Measurements from ENCODE around the gene TSHZ3.

Gene TSHZ3

GRCh38 chr19:31260171-31260933 lies 88.9 kb downstream of the TSHZ3 start:
- H3K4me3 ChIP-seq (ENCODE audit: low read length in 2 of 2): no peak overlapping the region
- H3K27ac ChIP-seq (ENCODE audit: low read length): no peak overlapping the region
- no peak overlapping the region for H3K9ac ChIP-seq (ENCODE audit: low read length in 2 of 2)
- no peaks in the 10 kb centered on the region for H3K9me3 ChIP-seq (ENCODE audit: control insufficient read depth in 2 of 2, low read length in 2 of 2)
- H3K27me3 ChIP-seq (ENCODE audit: control insufficient read depth in 1 of 2, insufficient read depth in 2 of 2, low read length in 2 of 2): no peaks in the 10 kb centered on the region
- peaks cover 18% of the 10 kb centered on the region for H3K4me1 ChIP-seq (ENCODE audit: control insufficient read depth, insufficient read depth, low read length)
- H3K36me3 ChIP-seq (ENCODE audit: control insufficient read depth in 2 of 2, insufficient read depth in 2 of 2, low read length in 2 of 2): no peaks in the 10 kb centered on the region

- Histone ChIP-seq H3K4me3 (ENCODE audit: low read length in 2 of 2) (no peak overlapping the region), H3K27me3 (ENCODE audit: control insufficient read depth in 1 of 2, insufficient read depth in 2 of 2, low read length in 2 of 2) (no peaks in the 10 kb centered on the region), H3K9ac (ENCODE audit: low read length in 2 of 2) (no peak overlapping the region), H3K27ac (ENCODE audit: low read length) (no peak overlapping the region), H3K36me3 (ENCODE audit: control insufficient read depth in 2 of 2, insufficient read depth in 2 of 2, low read length in 2 of 2) (no peaks in the 10 kb centered on the region), H3K4me1 (ENCODE audit: control insufficient read depth, insufficient read depth, low read length) (peaks cover 16% of the 10 kb centered on the region), H3K9me3 (ENCODE audit: control insufficient read depth in 2 of 2, low read length in 2 of 2) (no peaks in the 10 kb centered on the region)
Observed at GRCh38 chr19:31258211-31259052, 90.8 kb downstream of the TSHZ3 start.

GRCh38 chr19:31257426-31258130 lies 91.7 kb downstream of the TSHZ3 start:
- no peaks in the 10 kb centered on the region for H3K9me3 ChIP-seq (ENCODE audit: control insufficient read depth in 2 of 2, low read length in 2 of 2)
- H3K27ac ChIP-seq (ENCODE audit: low read length): no peak overlapping the region
- H3K9ac ChIP-seq (ENCODE audit: low read length in 2 of 2): no peak overlapping the region
- no peaks in the 10 kb centered on the region for H3K36me3 ChIP-seq (ENCODE audit: control insufficient read depth in 2 of 2, insufficient read depth in 2 of 2, low read length in 2 of 2)
- H3K4me3 ChIP-seq (ENCODE audit: low read length in 2 of 2): no peak overlapping the region
- no peaks in the 10 kb centered on the region for H3K27me3 ChIP-seq (ENCODE audit: control insufficient read depth in 1 of 2, insufficient read depth in 2 of 2, low read length in 2 of 2)
- peaks cover 9% of the 10 kb centered on the region for H3K4me1 ChIP-seq (ENCODE audit: control insufficient read depth, insufficient read depth, low read length)

- H3K4me3 ChIP-seq (ENCODE audit: low read length in 2 of 2): no peak overlapping the region
- no peaks in the 10 kb centered on the region for H3K9me3 ChIP-seq (ENCODE audit: control insufficient read depth in 2 of 2, low read length in 2 of 2)
- peaks cover 9% of the 10 kb centered on the region for H3K4me1 ChIP-seq (ENCODE audit: control insufficient read depth, insufficient read depth, low read length)
- no peak overlapping the region for H3K9ac ChIP-seq (ENCODE audit: low read length in 2 of 2)
- no peaks in the 10 kb centered on the region for H3K36me3 ChIP-seq (ENCODE audit: control insufficient read depth in 2 of 2, insufficient read depth in 2 of 2, low read length in 2 of 2)
- H3K27ac ChIP-seq (ENCODE audit: low read length): no peak overlapping the region
- no peaks in the 10 kb centered on the region for H3K27me3 ChIP-seq (ENCODE audit: control insufficient read depth in 1 of 2, insufficient read depth in 2 of 2, low read length in 2 of 2)
Observed at GRCh38 chr19:31257025-31257424, 92.2 kb downstream of the TSHZ3 start.

GRCh38 chr19:31256593-31256960 lies 92.7 kb downstream of the TSHZ3 start:
- Histone ChIP-seq H3K27me3 (ENCODE audit: control insufficient read depth in 1 of 2, insufficient read depth in 2 of 2, low read length in 2 of 2) (no peaks in the 10 kb centered on the region), H3K4me3 (ENCODE audit: low read length in 2 of 2) (no peak overlapping the region), H3K9me3 (ENCODE audit: control insufficient read depth in 2 of 2, low read length in 2 of 2) (no peaks in the 10 kb centered on the region), H3K4me1 (ENCODE audit: control insufficient read depth, insufficient read depth, low read length) (peaks cover 5% of the 10 kb centered on the region), H3K9ac (ENCODE audit: low read length in 2 of 2) (no peak overlapping the region), H3K36me3 (ENCODE audit: control insufficient read depth in 2 of 2, insufficient read depth in 2 of 2, low read length in 2 of 2) (no peaks in the 10 kb centered on the region), H3K27ac (ENCODE audit: low read length) (no peak overlapping the region)

- Histone ChIP-seq H3K4me1 (ENCODE audit: control insufficient read depth, insufficient read depth, low read length) (peaks cover under 1% of the 10 kb centered on the region), H3K27me3 (ENCODE audit: control insufficient read depth in 1 of 2, insufficient read depth in 2 of 2, low read length in 2 of 2) (no peaks in the 10 kb centered on the region), H3K4me3 (ENCODE audit: low read length in 2 of 2) (no peak overlapping the region), H3K9ac (ENCODE audit: low read length in 2 of 2) (no peak overlapping the region), H3K27ac (ENCODE audit: low read length) (no peak overlapping the region), H3K36me3 (ENCODE audit: control insufficient read depth in 2 of 2, insufficient read depth in 2 of 2, low read length in 2 of 2) (no peaks in the 10 kb centered on the region), H3K9me3 (ENCODE audit: control insufficient read depth in 2 of 2, low read length in 2 of 2) (no peaks in the 10 kb centered on the region)
Observed at GRCh38 chr19:31255831-31256592, 93.2 kb downstream of the TSHZ3 start.

GRCh38 chr19:31255174-31255799 lies 93.9 kb downstream of the TSHZ3 start:
- no peak overlapping the region for H3K27ac ChIP-seq (ENCODE audit: low read length)
- no peaks in the 10 kb centered on the region for H3K36me3 ChIP-seq (ENCODE audit: control insufficient read depth in 2 of 2, insufficient read depth in 2 of 2, low read length in 2 of 2)
- no peak overlapping the region for H3K9ac ChIP-seq (ENCODE audit: low read length in 2 of 2)
- H3K4me1 ChIP-seq (ENCODE audit: control insufficient read depth, insufficient read depth, low read length): no peaks in the 10 kb centered on the region
- no peaks in the 10 kb centered on the region for H3K9me3 ChIP-seq (ENCODE audit: control insufficient read depth in 2 of 2, low read length in 2 of 2)
- H3K4me3 ChIP-seq (ENCODE audit: low read length in 2 of 2): no peak overlapping the region
- no peaks in the 10 kb centered on the region for H3K27me3 ChIP-seq (ENCODE audit: control insufficient read depth in 1 of 2, insufficient read depth in 2 of 2, low read length in 2 of 2)

GRCh38 chr19:31254611-31255010 lies 94.6 kb downstream of the TSHZ3 start:
- H3K9ac ChIP-seq (ENCODE audit: low read length in 2 of 2): no peak overlapping the region
- H3K4me3 ChIP-seq (ENCODE audit: low read length in 2 of 2): no peak overlapping the region
- no peak overlapping the region for H3K27ac ChIP-seq (ENCODE audit: low read length)
- H3K36me3 ChIP-seq (ENCODE audit: control insufficient read depth in 2 of 2, insufficient read depth in 2 of 2, low read length in 2 of 2): no peaks in the 10 kb centered on the region
- H3K27me3 ChIP-seq (ENCODE audit: control insufficient read depth in 1 of 2, insufficient read depth in 2 of 2, low read length in 2 of 2): no peaks in the 10 kb centered on the region
- no peaks in the 10 kb centered on the region for H3K4me1 ChIP-seq (ENCODE audit: control insufficient read depth, insufficient read depth, low read length)
- H3K9me3 ChIP-seq (ENCODE audit: control insufficient read depth in 2 of 2, low read length in 2 of 2): no peaks in the 10 kb centered on the region

- H3K27me3 ChIP-seq (ENCODE audit: control insufficient read depth in 1 of 2, insufficient read depth in 2 of 2, low read length in 2 of 2): no peaks in the 10 kb centered on the region
- no peaks in the 10 kb centered on the region for H3K4me1 ChIP-seq (ENCODE audit: control insufficient read depth, insufficient read depth, low read length)
- no peak overlapping the region for H3K9ac ChIP-seq (ENCODE audit: low read length in 2 of 2)
- H3K27ac ChIP-seq (ENCODE audit: low read length): no peak overlapping the region
- H3K36me3 ChIP-seq (ENCODE audit: control insufficient read depth in 2 of 2, insufficient read depth in 2 of 2, low read length in 2 of 2): no peaks in the 10 kb centered on the region
- H3K9me3 ChIP-seq (ENCODE audit: control insufficient read depth in 2 of 2, low read length in 2 of 2): no peaks in the 10 kb centered on the region
- no peak overlapping the region for H3K4me3 ChIP-seq (ENCODE audit: low read length in 2 of 2)
Observed at GRCh38 chr19:31254180-31254551, 95.1 kb downstream of the TSHZ3 start.

All from stomach smooth muscle (tissue), 2 donors.